Neutrophil (primary cell): ENCODE data around the gene EXOC4.

ENCODE experiments used
- H3K27ac ChIP-seq: fragments of 200-600 bp; sonication (generic); 2 replicates; pipeline ENCODE4 v1.5.1; 2016; ENCODE audit warnings: mild to moderate bottlenecking, moderate library complexity
- H3K27me3 ChIP-seq: fragments of 200-600 bp; sonication (generic); 2 replicates; pipeline ENCODE4 v1.6.0; 2016; ENCODE audit warnings: mild to moderate bottlenecking
- H3K36me3 ChIP-seq: fragments of 200-600 bp; sonication (generic); 2 replicates; pipeline ENCODE4 v1.5.1; 2017
- H3K4me1 ChIP-seq, 2 experiments: fragments of 200-600 bp in 1 of 2; sonication (generic) in 1 of 2; 1 replicate in 1 of 2; 2 replicates in 1 of 2; pipeline versions ENCODE4 v1.5.1 to v1.6.1; 2013 to 2016; ENCODE audit warnings: low read depth in 1 of 2, low read length in 1 of 2, mild to moderate bottlenecking in 1 of 2, moderate library complexity in 1 of 2; ENCODE audit not compliant: control insufficient read depth in 1 of 2, insufficient read depth in 1 of 2
- H3K4me3 ChIP-seq, 2 experiments: fragments of 200-600 bp in 1 of 2; sonication (generic) in 1 of 2; 1 replicate in 1 of 2; 2 replicates in 1 of 2; pipeline ENCODE4 v1.5.1; 2013 to 2016; ENCODE audit warnings: low read depth in 1 of 2, low read length in 1 of 2, mild to moderate bottlenecking in 1 of 2, moderate library complexity in 1 of 2
- H3K9me3 ChIP-seq: fragments of 200-600 bp; sonication (generic); 2 replicates; pipeline ENCODE4 v1.5.1; 2016
- TF ChIP-seq, protein P1 (sequence below): fragments of 200-600 bp; sonication (generic); IDR thresholded peaks from 2 replicates; pipeline ENCODE4 v1.5.1; 2016; ENCODE audit warnings: antibody characterized with exemption

The EXOC4 gene

DNA sequence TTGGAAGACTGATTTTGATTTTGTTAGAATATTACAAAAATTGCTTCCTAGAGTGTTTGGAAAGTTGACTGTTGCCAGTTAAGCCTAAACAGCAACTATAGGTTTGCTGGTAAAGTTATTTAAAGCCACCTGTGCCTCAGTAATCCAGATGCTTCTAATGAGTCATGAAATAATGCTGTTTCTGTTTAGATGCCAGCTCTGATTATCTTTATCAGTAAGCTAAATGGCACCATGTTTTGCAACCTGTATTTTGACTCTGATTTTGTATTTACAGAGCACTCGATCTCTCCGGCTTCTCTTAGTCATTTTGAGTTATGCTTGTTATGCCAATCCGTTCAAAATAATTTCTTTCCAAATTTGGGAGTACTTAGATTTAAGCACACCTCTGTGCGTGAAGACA lies 366.1 kb downstream of the EXOC4 start:
- Histone ChIP-seq H3K27ac (no peak overlapping the region), H3K9me3 (no peaks in the 10 kb centered on the region), H3K27me3 (no peaks in the 10 kb centered on the region), H3K4me1 (no peaks in the 10 kb centered on the region), H3K36me3 (no peaks in the 10 kb centered on the region), H3K4me3 (no peak overlapping the region)
- TF ChIP-seq, protein P1, sequence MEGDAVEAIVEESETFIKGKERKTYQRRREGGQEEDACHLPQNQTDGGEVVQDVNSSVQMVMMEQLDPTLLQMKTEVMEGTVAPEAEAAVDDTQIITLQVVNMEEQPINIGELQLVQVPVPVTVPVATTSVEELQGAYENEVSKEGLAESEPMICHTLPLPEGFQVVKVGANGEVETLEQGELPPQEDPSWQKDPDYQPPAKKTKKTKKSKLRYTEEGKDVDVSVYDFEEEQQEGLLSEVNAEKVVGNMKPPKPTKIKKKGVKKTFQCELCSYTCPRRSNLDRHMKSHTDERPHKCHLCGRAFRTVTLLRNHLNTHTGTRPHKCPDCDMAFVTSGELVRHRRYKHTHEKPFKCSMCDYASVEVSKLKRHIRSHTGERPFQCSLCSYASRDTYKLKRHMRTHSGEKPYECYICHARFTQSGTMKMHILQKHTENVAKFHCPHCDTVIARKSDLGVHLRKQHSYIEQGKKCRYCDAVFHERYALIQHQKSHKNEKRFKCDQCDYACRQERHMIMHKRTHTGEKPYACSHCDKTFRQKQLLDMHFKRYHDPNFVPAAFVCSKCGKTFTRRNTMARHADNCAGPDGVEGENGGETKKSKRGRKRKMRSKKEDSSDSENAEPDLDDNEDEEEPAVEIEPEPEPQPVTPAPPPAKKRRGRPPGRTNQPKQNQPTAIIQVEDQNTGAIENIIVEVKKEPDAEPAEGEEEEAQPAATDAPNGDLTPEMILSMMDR = no peak

DNA sequence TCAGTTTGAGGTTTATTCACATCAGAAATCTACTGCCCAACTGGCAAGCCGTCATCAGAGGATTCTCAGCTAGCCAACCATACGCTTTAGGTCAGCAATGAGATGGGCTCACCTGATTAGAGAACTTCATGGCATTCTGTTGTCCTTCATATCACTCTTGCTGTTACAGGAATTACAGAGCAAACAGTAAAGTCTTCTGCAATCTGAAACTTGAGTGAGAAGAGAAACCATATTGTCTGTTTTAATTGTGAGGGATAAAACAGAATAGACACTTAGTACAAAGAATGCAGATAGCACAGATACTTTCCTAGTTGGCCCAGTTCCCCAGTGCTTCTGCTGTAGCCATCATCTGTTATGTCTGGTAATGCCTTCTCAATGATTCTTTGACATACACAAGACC lies 366.6 kb downstream of the EXOC4 start:
- Histone ChIP-seq H3K27ac (no peak overlapping the region), H3K36me3 (no peaks in the 10 kb centered on the region), H3K27me3 (no peaks in the 10 kb centered on the region), H3K4me1 (no peaks in the 10 kb centered on the region), H3K9me3 (no peaks in the 10 kb centered on the region), H3K4me3 (no peak overlapping the region)
- TF ChIP-seq, protein P1 = no peak

DNA sequence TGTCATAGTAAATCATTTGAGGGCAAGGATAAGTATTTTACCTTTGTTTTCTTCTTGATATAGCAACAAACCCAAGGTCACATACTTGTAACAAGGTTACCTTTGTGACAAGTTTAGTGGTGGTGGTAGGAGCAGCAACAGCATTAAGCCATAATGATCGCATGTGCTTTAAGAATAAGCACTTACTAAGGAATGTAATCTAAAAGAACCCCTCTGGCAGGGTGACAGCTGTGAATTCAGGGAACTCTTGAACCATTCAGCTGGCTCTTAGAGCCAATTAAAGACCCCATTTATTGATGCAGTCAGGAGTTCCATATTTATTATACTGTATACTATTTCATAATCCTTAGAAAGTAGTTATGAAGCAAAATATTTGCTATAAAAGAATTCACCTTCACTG lies 370.8 kb downstream of the EXOC4 start:
- peaks cover 5 to 18% of the 10 kb centered on the region in 2 experiments for H3K4me1 ChIP-seq
- TF ChIP-seq, protein P1 = no peak
- H3K27me3 ChIP-seq = no peaks in the 10 kb centered on the region
- H3K4me3 ChIP-seq = no peak overlapping the region
- H3K36me3 ChIP-seq = no peaks in the 10 kb centered on the region
- H3K27ac ChIP-seq = no peak overlapping the region
- H3K9me3 ChIP-seq = no peaks in the 10 kb centered on the region

DNA sequence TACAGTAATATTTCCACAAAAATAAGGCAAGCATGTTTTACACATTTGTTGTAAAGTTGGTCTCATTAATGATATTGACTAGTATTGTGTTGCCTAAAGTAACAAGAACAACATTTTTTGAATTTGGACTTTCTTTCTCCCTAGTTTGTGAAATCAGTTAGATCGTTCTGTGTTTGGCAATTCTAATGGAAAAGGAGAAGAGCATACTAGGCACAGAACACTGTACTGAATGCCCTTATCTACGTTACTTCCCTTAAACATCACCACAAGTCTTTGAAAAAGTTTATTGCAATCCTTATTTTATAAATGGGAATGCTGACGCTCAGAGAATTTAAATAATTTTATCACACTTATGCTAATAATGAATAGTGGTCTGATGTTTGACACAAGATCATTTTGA lies 372.2 kb downstream of the EXOC4 start:
- Histone ChIP-seq H3K9me3 (no peaks in the 10 kb centered on the region), H3K36me3 (no peaks in the 10 kb centered on the region), H3K4me1 (peaks cover 5 to 19% of the 10 kb centered on the region in 2 experiments), H3K27ac (no peak overlapping the region), H3K27me3 (no peaks in the 10 kb centered on the region), H3K4me3 (no peak overlapping the region)
- TF ChIP-seq, protein P1 = no peak

DNA sequence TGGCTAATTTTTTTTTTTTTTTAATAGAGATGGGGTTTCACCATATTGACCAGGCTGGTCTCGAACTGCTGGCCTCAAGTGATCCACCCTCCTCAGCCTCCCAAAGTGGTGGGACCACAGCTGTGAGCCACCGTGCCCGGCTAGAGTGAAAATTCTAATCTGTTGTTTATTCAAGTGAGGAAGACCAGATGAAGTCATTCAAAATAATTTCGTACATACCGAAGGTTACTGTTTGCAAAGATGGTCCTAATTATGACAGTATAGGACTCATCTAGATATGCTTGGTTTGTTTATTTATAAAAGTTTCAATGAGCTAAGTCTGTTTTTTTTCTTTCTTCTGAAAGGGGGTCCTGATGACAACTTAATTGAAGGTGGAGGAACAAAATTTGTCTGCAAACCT lies 376.8 kb downstream of the EXOC4 start:
- TF ChIP-seq, protein P1 = no peak
- H3K27ac ChIP-seq = no peak overlapping the region
- H3K4me1 ChIP-seq = peaks cover 15 to 32% of the 10 kb centered on the region in 2 experiments
- no peak overlapping the region for H3K4me3 ChIP-seq
- H3K27me3 ChIP-seq = no peaks in the 10 kb centered on the region
- no peaks in the 10 kb centered on the region for H3K9me3 ChIP-seq
- H3K36me3 ChIP-seq = no peaks in the 10 kb centered on the region

DNA sequence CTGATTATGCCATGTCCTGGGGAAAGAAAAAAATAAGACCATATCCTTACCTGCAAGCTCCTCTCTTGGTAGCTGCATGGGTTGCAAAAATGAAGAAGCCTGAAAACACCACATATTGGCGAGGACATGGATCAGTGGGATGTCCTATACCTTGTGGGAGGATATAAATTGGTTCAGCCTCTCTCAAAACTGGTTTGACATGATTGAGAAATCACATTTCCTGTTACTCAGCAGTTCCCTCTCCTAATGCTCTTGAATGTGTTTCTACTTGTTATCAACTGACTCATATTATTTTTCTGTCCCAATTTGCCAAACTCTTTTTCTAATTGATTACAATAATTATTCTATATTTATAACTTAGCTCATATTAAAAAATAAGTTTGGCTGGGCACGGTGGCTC lies 380.2 kb downstream of the EXOC4 start:
- no peaks in the 10 kb centered on the region for H3K36me3 ChIP-seq
- no peaks in the 10 kb centered on the region for H3K9me3 ChIP-seq
- H3K27me3 ChIP-seq = no peaks in the 10 kb centered on the region
- peak overlapping the region; percentile 73 for H3K27ac ChIP-seq
- TF ChIP-seq, protein P1 = no peak
- peak overlapping the region in 1 of 2 experiments; percentile 29 for H3K4me3 ChIP-seq
- peaks cover 13 to 28% of the 10 kb centered on the region in 2 experiments for H3K4me1 ChIP-seq
